ENCODE results near the gene VAV3.

Gene VAV3

DNA sequence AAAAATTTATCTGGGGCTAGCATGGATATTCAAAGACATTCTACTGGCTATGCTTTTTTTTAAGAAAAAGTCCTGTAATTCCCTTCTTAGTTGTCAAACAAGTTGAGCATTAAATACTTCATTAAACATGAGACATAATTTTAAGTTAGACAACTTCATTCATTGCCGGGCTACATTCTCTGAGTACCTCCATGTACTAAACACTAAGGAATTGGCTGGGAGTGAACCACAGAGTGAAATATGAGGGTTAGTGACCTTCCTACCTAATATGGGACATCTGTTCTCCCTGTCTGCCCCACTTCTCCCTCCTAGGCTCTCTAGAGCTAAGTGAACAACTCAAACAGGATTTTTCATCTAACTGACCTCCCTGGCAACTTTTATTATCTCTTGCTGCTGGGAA, 370.4 kb downstream of the VAV3 start:
- no peak for DNase-seq (ENCODE audit: low read depth in 1 of 2, low spot score in 1 of 2)

DNA sequence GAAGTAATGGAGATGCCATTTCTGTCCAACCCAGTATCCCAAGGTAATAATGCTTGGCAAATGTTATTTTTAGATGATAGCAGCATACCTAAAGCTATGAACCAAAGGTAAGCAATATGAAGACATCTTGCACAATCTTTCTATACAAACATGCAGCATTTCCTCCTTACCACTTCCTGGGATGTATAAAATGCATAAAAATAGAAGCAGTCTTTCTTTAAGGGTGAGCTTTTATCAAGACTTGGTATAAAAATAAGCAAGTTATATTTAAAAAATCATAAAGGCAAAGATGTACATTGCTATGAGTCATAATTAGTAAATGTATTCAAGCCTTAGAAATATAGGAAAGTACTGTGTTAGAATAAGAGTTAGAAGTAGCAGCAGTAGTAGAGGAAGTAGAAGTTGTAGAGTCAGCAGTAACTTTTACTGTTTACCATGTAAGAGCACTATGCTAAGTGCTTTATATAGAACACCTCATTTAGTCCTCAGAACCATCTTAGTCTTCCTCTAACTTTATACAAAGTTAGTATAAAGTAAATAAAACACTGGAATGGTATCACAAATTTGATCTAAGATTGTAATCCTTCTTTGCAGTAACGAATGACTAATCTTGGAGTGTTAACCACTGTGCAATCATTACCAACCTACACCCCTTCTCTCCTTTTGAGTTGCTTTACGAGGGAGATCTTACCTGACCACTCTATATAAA, 371.3 kb downstream of the VAV3 start:
- DNase-seq (ENCODE audit: low read depth in 1 of 2, low spot score in 1 of 2), result no peak

DNA sequence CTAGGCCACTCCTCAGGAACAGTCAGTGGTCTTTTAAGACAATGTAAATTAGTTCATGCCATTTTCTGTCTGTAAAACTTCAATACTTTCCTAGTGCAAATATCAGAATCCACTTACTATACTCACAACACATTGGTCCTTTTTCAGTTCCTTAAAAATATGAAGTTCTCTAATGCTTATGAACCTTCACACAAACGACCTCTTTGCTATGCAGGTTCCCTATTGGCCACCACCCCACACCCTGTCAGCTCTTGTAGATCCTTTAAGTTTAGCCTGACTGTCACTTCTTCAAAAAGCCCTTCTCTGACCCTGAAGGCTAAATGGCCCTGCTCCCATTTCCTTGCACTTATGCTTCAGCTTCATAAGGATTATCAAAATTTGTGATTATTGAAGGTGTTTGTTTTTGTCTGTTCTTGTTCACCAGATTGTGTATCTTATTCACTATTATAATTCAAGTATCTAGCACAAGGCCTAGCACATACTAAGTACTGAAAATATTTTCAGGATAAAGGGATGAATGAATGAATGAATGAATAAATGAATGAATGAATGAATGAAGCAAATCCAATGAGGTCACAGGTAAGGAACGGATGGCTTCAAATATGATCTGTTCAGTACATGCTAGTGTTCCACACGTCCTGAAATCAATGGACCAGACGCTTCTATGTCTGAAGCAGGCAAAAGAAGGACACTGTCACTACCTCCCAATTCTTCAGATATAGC, 373.9 kb downstream of the VAV3 start:
- DNase-seq (ENCODE audit: low read depth in 1 of 2, low spot score in 1 of 2), result no peak

DNA sequence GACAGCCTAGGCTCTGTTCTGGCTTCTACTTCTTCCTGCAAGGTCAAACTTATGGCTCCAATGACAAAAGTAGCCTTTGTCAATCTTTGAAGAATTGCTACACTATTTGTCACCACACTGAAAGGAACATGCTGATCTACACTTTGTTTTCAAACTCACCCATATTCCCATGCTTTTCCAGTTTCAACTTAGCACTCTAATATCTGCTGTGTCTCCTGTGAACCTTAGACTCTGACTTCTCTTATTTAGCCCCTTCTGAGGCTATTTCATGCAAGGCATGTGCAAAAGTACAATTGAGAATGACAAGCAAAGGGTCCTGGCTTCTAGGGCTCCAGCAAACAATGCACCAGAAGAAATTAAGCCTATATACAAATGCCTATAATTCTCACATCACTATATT, 374.9 kb downstream of the VAV3 start:
- no peak for DNase-seq (ENCODE audit: low read depth in 1 of 2, low spot score in 1 of 2)

DNA sequence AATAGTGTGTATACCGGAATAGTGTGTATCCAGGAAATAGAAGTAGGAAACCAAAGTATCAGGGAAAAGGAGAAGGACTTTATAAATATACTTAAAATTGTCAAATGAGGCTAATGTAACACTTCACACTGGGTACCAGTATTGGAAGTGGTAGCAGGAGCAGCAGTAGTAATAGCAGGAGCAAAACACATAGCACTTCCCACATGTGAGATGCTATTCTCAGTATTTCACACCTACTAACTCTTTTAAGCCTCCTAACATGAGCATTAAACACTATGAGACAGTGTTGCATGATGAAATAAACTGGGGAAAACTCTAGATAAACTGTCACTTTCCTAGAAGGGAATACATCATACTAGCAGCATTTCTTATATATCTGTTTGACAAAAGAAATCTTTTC, 376.7 kb downstream of the VAV3 start:
- no peak for DNase-seq (ENCODE audit: low read depth in 1 of 2, low spot score in 1 of 2)

DNA sequence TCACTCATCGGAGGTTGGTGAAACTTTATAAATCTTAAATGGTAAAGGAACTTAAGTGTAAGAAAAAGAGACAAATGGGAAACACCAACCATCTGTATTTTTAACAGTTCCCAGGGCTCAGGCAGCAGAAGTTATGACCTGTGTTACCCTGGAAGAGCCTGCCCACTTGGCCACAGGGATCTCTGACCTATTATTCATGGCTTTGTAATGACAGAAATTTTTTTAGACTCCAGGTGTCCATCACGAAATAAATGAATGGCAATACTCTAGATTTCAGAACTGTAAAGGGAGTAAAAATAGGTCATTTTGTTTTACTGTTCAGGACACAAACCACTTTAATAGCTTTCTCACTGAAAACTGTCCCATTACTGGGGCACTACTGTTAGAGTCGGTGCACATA, 389.8 kb downstream of the VAV3 start:
- no peak for DNase-seq (ENCODE audit: low read depth in 1 of 2, low spot score in 1 of 2)

DNA sequence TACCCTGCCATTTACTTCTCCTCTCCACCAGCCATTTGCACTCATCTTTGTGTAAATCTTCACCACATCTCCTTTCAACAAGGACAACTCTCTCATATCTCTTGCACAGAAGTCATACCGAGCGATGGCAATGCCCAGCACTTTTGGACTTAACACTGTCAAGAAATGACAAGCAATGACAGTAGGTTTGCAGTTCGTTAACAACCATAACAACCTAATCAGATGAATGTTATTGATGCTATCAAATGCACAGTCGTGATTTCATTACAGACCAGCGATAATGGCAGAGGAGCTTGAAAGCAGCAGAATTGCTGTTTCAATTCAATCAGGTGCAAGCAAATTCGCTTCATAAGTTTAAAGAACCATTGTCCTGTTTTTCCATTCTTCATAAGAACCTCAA, 390.9 kb downstream of the VAV3 start:
- DNase-seq (ENCODE audit: low read depth in 1 of 2, low spot score in 1 of 2), result no peak

DNA sequence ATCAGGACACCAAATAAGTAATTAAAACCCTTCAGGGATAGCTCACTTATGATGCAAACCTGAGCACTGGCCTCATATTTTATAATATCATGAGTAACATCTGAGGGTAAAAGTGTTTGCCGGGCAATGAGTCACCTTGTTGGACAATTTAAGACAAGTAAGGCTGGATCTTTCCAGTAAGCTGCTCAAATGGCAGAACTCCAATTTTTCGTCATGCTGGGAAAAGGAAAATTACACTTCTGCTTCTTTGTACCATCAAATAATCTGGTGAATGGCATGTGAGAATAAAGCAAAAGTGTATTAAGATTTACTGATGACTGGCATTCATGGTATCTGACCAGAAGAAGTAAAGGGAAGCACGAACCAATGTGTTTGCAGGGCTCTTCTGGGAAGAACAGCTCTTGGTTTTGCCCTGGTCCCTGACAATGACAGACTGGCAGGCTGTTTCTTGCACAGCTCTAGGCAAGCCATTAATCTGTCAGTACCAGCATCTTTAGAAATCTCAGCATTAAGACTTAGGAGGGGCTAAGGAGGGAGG, 392.2 kb downstream of the VAV3 start:
- DNase-seq (ENCODE audit: low read depth in 1 of 2, low spot score in 1 of 2), result no peak

DNA sequence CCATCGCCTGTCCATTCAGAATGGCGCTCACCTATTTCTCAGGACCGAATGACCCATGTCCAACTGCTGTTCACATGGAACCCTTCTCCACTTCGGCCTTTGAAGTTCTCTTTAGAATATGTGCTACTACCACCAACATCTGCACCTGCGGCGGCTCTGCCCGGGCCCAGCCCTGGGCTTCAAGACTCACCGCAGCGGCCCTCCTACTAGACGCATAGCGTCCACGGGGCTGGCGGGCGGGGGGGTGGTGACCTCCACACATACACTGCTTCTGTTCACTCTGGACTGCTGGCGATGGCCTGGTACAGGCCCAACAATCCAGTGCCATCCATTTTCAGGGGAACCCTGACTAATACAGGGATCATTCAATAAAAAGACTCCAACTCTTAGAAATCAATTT, 394.2 kb downstream of the VAV3 start:
- no peak for DNase-seq (ENCODE audit: low read depth in 1 of 2, low spot score in 1 of 2)

DNA sequence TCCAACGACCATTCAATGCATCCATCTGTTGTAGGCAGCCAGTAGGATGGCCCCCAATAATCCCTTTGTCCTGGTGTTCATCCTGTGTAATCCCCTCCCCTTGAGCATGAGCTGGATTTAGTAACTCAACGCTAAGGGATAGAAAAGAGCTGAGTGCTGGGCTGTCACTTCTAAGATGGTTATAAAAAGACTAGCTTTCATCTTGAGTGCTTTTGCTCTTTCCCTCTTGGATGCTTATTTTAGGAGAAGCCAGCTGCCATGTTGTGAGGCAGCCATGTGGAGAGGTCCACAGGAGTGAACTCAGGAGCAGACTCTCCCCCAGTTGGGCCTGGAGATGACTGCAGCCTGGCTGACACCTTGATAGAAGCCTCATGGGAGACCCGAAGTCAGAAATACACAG, 401.5 kb downstream of the VAV3 start:
- DNase-seq (ENCODE audit: low read depth in 1 of 2, low spot score in 1 of 2), result no peak

DNA sequence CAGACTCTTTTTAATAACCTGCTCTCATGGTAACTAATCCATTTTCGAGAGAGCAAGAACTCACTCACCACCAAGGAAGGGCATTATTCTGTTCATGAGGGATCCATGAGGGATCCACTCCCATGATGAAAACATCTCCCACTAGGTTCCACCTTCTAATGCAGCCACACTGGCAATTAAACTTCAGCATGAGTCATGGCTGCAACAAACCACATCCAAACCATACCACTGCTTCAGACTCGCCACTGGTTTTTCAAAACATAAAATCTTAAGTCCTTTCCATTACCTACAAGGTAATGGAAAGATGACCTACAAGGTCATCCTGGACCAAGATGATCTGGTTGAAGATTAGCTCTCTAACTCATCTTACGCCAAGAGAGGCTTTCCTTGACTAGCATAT, 405.1 kb downstream of the VAV3 start:
- DNase-seq (ENCODE audit: low read depth in 1 of 2, low spot score in 1 of 2), result no peak

DNA sequence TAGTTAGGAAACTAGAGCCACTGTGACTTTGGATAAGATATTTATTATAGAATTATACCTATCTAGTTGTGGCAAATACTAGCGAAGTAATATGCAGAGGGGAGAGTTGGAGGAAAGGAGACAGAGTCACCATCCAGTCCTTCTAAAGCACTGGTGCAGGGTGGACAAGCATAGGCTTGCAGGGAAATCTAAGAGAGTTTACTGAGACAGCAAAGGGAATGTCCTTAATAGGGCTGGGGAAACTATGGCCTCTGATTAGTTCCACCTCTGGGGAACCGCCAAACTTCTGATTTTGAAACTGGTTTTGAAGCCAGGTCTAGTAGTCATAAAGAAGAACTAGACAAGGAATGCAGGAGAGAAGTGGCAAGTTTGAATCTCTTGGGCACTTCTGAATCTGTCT, 407.9 kb downstream of the VAV3 start:
- no peak for DNase-seq (ENCODE audit: low read depth in 1 of 2, low spot score in 1 of 2)

DNA sequence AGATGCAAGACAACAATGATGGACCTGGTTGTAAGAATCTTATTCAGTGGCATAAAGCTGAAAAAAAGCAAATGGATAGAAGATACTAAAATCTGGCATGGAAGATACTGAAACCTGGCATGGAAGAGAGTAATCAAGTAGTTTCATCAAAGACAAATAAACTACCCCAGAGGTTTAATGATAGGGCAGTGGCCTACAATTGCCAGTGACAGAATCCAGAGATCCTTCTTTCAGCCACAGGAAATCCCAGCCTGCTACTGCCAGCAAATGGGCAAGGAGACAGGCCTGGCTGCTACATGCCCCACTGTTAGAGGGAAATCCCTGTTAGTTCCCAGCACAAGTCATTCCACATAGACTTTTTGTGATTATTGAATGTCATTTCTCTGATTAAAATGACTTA, 409.4 kb downstream of the VAV3 start:
- DNase-seq (ENCODE audit: low read depth in 1 of 2, low spot score in 1 of 2), result no peak

DNA sequence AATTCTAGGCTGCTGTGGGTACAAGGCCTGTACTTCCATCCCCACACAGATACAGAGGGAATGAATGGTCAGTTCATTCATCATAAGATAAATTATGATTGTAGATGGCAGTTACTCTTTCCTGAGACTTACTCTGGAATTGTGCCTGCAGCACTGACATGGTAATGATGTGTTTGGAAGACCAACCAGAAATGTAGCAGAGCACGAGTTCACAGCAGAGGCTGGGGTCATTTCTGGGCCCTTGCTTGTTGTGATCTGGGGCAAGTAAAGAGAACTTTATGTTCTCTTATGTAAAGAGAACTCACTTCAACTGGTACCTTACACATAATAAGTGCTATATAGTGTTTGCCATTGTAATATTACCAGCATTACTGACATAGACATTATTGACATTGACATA, 412.2 kb downstream of the VAV3 start:
- DNase-seq (ENCODE audit: low read depth in 1 of 2, low spot score in 1 of 2), result no peak

DNA sequence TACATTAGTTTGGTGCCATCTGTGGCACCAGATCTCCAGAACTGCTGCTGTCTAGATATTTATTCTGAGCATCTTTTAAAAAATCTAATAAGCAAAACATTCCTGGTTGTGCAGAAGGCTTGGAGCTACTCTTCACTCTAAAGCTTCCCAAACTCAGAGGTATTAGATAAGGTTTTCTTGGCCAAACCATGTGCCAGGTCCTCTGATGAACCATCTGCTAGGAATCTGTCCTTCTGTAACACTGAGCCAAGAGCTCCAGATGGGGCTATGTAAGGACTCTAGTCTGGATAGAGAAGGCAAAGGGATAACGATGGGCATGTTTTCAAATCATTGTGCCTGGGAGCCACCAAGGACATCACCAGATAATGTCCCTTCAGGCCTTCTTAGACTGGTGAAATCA, 413.5 kb downstream of the VAV3 start:
- DNase-seq (ENCODE audit: low read depth in 1 of 2, low spot score in 1 of 2), result no peak

DNA sequence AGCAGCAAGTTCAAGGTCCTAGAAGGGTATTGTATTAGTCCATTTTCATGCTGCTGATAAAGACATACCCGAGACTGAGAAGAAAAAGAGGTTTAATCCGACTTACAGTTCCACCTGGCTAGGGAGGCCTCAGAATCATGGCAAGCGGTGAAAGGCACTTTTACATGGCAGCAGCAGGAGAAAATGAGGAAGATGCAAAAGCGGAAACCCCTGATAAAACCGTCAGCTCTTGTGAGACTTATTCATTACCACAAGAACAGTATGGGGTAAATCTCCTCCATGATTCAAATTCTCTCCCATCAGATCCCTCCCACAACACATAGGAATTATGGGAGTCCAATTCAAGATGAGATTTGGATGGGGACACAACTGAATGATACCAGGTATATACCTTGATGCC, 414.6 kb downstream of the VAV3 start:
- no peak for DNase-seq (ENCODE audit: low read depth in 1 of 2, low spot score in 1 of 2)

DNA sequence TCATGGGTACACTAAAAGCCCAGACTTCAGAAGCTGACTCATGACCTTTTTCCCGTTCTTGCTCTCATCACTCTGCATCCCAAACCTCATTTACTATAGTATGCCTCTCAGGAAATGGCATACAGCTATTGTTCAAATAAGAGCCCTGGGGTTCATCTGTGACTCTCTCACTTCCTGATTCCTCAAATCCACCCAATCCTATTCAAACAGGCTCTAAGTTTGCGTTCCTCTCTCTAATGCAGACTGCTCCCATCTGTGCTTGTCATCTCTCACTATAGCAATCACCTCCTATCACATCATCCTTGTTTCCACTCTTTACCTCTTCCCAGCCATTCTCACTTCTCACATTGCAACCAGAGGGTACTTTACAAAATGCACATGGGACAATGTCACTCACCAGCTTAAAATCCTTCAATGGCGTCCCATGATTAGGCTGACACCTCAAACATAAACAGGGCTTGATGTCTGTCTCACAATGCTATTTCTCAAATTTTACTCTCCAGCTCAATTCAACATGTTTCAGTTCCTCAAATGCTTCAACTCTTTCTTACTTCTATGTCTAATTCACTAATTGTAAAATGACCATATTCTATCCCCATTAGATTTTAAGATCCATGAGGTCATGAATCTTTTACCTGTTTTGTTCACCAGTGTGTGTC, 415.7 kb downstream of the VAV3 start:
- no peak for DNase-seq (ENCODE audit: low read depth in 1 of 2, low spot score in 1 of 2)

DNA sequence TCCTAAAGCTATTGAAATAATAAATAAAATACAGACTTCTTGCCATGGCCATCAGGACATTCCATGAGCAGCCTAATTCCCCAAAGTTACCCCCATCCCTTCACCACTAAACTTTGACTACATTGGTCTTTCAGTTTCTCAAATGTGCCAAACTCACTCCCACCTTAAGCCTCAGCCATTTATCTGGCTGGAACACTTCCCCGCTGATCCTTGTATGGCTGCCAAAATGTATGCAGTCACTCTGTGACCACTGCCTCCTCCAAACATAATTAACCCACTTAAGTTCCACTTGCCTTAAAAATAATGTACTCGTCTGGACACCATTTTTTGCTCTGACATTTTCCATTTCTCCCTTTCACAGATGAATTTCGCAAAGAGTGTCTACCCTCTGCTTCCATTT, 416.7 kb downstream of the VAV3 start:
- DNase-seq (ENCODE audit: low read depth in 1 of 2, low spot score in 1 of 2), result no peak

DNA sequence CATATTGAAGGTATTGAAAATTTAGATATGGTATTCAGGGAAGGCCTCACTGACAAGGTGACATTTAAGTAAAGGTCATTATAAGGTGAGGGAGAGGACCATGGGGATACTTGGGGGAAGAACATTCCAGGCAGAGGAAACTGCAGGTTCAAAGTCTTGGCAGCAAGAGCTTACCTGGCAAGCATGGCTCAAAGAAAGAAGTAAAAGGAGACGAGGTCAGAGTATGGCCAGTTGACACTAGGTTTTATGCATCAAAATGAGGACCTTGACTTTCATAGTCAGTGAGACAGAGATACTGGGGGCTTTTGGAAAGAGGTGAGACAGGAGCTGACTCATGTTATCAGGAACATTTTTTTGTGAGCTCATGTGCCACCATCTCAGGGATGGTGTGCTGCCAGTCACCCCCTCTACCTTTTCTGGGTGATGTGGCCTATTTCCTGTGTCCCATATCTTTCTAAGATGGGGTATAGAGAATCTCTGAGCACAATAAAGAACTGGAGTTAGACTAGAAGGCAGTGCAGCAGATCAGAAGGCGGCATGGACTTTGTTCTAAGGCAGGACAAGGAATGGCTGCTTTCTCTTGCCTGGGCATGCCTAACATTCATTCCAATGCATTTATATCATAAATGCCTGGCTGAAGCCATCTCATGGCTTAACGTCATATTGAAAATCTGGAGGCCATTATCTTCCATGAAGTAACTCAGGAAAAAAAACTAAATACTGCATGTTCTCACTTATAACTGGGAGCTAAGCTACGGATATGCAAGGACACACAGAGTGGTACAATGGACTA, 417.4 kb downstream of the VAV3 start:
- no peak for DNase-seq (ENCODE audit: low read depth in 1 of 2, low spot score in 1 of 2)

DNA sequence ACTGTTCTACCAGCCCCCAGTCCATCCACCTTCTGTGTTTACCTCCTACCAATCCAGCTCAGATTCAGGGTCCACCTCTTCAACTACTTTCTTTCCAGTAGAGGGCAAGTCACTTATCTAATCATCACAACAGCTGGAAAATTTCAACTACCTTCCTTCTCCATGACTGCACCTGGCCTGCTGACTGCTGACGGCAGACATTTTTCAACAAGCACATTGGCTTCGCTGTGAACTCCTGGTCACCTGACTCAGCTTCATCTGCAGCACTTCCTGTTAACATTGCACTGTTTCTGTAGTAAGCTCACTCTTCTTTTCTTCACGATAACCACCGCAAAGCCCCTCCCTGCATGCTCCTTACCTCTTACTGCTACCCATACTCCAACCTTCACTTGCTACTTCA, 418.4 kb downstream of the VAV3 start:
- no peak for DNase-seq (ENCODE audit: low read depth in 1 of 2, low spot score in 1 of 2)

DNA sequence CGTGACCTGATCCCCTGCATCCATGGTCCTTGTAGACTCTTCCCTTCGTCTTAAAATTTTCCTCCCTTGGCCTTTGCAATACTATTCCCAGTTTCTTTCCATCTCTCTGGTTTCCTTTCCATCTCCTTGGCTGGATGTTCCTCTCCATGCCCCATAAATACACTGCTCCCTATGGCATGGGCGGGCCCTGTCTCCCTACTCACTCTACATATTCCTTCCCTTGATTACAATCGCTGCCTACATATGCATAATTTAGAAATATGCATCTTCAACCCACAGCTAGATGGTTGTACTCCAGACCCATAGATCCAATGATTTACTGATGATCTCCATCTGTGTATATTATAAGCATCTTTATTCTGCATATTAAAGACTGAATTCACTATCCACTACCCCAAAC, 419.1 kb downstream of the VAV3 start:
- DNase-seq (ENCODE audit: low read depth in 1 of 2, low spot score in 1 of 2), result no peak

Data from activated CD4-positive, alpha-beta T cell treated with anti-CD3 and anti-CD28 coated beads, Interleukin-2, amount 50 U/mL, for 24 hours (primary cell).